SK-MEL-5 (cell line): ENCODE results near the gene FRAS1. TPM values are rescaled to one million over a fixed set of nuclear protein-coding genes. Genes with fewer than 3 reads are reported as not detected.

ENCODE experiments used
- DNase-seq: peaks from one replicate; pipeline ENCODE4 v3.0.0-alpha.2; 2016; ENCODE audit warnings: low read depth, low spot score
- in situ Hi-C: cut with HindIII; loops from 2 replicates; pipeline ENCODE4 v1.10.0; 2016; ENCODE audit warnings: low sequenced_read_pairs, high pct_unique_total_duplicates, low pct_unique_long_range_greater_than_20kb
- total RNA-seq: library from RNA; depleted of rRNA; stranded (reverse); fragments of >200 nt; shearing (Covaris generic); gene quantifications from 2 replicates; pipeline ENCODE4 v1.2.3, GENCODE V29; 2014

FRAS1 gene
- total RNA-seq, 1 experiment from 2014 or later, result 0.24 TPM

- in situ Hi-C loops, result no loop called here
- no peak for DNase-seq
Observed at GRCh38 chr4:78355306-78355705, 298.2 kb downstream of the FRAS1 start.

- no peak for DNase-seq
- in situ Hi-C loops, result no loop called here
Observed at GRCh38 chr4:78356251-78356786, 299.2 kb downstream of the FRAS1 start.

- DNase-seq, result no peak
- in situ Hi-C loops, result no loop called here
Observed at GRCh38 chr4:78357122-78357521, 300.0 kb downstream of the FRAS1 start.

- no peak for DNase-seq
- in situ Hi-C loops, result no loop called here
Observed at GRCh38 chr4:78360466-78360865, 303.3 kb downstream of the FRAS1 start.

GRCh38 chr4:78361621-78362120 lies 304.5 kb downstream of the FRAS1 start:
- in situ Hi-C loops, result no loop called here
- no peak for DNase-seq

- in situ Hi-C loops, result no loop called here
- DNase-seq, result no peak
Observed at GRCh38 chr4:78362310-78362709, 305.2 kb downstream of the FRAS1 start.

- in situ Hi-C loops, result no loop called here
- no peak for DNase-seq
Observed at GRCh38 chr4:78363031-78363570, 306.0 kb downstream of the FRAS1 start.

- in situ Hi-C loops, result no loop called here
- no peak for DNase-seq
Observed at GRCh38 chr4:78369679-78370078, 312.6 kb downstream of the FRAS1 start.

- no peak for DNase-seq
- in situ Hi-C loops, result no loop called here
Observed at GRCh38 chr4:78370631-78371372, 313.7 kb downstream of the FRAS1 start.

- in situ Hi-C loops, result no loop called here
- no peak for DNase-seq
Observed at GRCh38 chr4:78372355-78372988, 315.3 kb downstream of the FRAS1 start.

GRCh38 chr4:78377555-78377954 lies 320.4 kb downstream of the FRAS1 start:
- DNase-seq, result no peak
- in situ Hi-C loops, result no loop called here

GRCh38 chr4:78379040-78379439 lies 321.9 kb downstream of the FRAS1 start:
- DNase-seq, result no peak
- in situ Hi-C loops, result no loop called here

- no peak for DNase-seq
- in situ Hi-C loops, result no loop called here
Observed at GRCh38 chr4:78379991-78380729, 323.0 kb downstream of the FRAS1 start.

- in situ Hi-C loops, result no loop called here
- DNase-seq, result no peak
Observed at GRCh38 chr4:78386679-78387078, 329.6 kb downstream of the FRAS1 start.

GRCh38 chr4:78395642-78396041 lies 338.5 kb downstream of the FRAS1 start:
- DNase-seq, result no peak
- in situ Hi-C loops, result no loop called here

GRCh38 chr4:78396613-78397291 lies 339.6 kb downstream of the FRAS1 start:
- in situ Hi-C loops, result no loop called here
- DNase-seq, result no peak

GRCh38 chr4:78397292-78397630 lies 340.1 kb downstream of the FRAS1 start:
- in situ Hi-C loops, result no loop called here
- no peak for DNase-seq
